Epithelial cell of umbilical artery (primary cell): Measurements from ENCODE around the gene MAGEA4. TPM values are rescaled to one million over a fixed set of nuclear protein-coding genes. Genes with fewer than 3 reads are reported as not detected.

Experiments used
- total RNA-seq: library from RNA; depleted of rRNA; stranded (reverse); fragments of >200 nt; gene quantifications from 2 replicates; pipeline ENCODE4 v1.2.3, GENCODE V29; 2014

The MAGEA4 gene
- not detected in 2 replicates for total RNA-seq

DNA sequence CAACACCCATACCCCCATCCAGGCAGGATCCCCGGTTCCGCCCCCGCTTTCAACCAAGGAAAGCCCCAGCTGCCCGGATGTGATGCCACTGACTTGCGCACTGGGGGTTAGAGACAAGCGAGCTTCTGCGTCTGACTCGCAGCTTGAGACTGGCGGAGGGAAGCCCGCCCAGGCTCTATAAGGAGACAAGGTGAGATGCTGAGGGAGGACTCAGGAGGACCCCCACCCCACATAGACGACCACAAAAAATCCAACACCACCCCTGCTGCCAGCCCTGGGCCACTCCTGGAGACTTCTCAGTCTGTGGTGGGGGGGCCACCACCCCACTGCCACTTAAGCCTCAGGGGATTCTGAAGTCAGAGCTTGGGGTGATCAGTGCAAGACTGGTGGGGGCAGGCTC lies at the start of gene MAGEA4:
TSS of gene MAGEA4 (plus strand) at position 110 of the 400 bp plus-strand sequence. CDS start 10,776 bp downstream, outside the sequence.

Other genes with a start within 250 kb of the MAGEA4 start
- not detected in 2 replicates for gene PRRG3, start 217.4 kb upstream of the MAGEA4 start, total RNA-seq
- gene FATE1, start 196.9 kb upstream of the MAGEA4 start, total RNA-seq = not detected in 2 replicates
- not detected in 2 replicates for gene CNGA2, start 178.1 kb upstream of the MAGEA4 start, total RNA-seq
- 3.6 and 7.4 TPM in 2 replicates for gene GABRE, start 61.8 kb downstream of the MAGEA4 start, total RNA-seq
- not detected in 2 replicates for gene MAGEA10, start 225.7 kb downstream of the MAGEA4 start, total RNA-seq